ENCODE data around the gene SRL. TPM values are rescaled to one million over a fixed set of nuclear protein-coding genes. Genes with fewer than 3 reads are reported as not detected.
A peak's percentile ranks its signal among the peaks of the same experiment; 100 is the strongest.

The SRL gene
- total and polyA plus RNA-seq, 11 donors: 218 to 760 (median 491) TPM

- H3K4me3 ChIP-seq: peak overlapping the region in 1 of 12 donors; percentile 36
- H3K4me1 ChIP-seq: peaks cover 3 to 97% (median 72%) of the 10 kb centered on the region in 12 donors
- peak overlapping the region; percentile 62 to 97 (median 90) for H3K27ac ChIP-seq
- no peaks in the 10 kb centered on the region for H3K36me3 ChIP-seq
- ATAC-seq: no peak
- no peaks in the 10 kb centered on the region for H3K9me3 ChIP-seq
- H3K27me3 ChIP-seq: no peaks in the 10 kb centered on the region
- 49 to 62% (median 58%) methylated on average over 5 of the region's 5 CpGs for WGBS, 4 donors
- TF ChIP-seq POLR2A (IDR thresholded peaks at IDR 0.05) (no peak), CTCF (IDR thresholded peaks at IDR 0.05) (no peak)
- no peak for DNase-seq
- intact Hi-C loops (cut with DNase I): no loop called here
Measured at GRCh38 chr16:4216596-4216995, 25.3 kb downstream of the SRL start.

GRCh38 chr16:4215106-4215505 lies 26.8 kb downstream of the SRL start:
- 50 to 73% (median 70%) methylated on average over 1 to 2 of the region's 2 CpGs for WGBS, 4 donors
- TF ChIP-seq POLR2A (IDR thresholded peaks at IDR 0.05) (no peak), CTCF (IDR thresholded peaks at IDR 0.05) (no peak)
- intact Hi-C loops (cut with DNase I): loop anchor here in 1 of 10 donors (2.0 kb wide), 1 partner anchor 18 kb away; no protein-coding TSS in a partner anchor
- DNase-seq (peak in 1 of 5 donors; percentile 66), ATAC-seq (peak in 1 of 4 donors; percentile 11)
- no peaks in the 10 kb centered on the region for H3K9me3 ChIP-seq
- H3K27ac ChIP-seq: peak overlapping the region; percentile 55 to 97 (median 92)
- no peaks in the 10 kb centered on the region for H3K27me3 ChIP-seq
- H3K36me3 ChIP-seq: peaks cover 0 to 8% (median 0%) of the 10 kb centered on the region in 9 donors
- peaks cover 3 to 92% (median 66%) of the 10 kb centered on the region in 12 donors for H3K4me1 ChIP-seq
- no peak overlapping the region for H3K4me3 ChIP-seq

- Histone ChIP-seq H3K4me1 (peaks cover 3 to 93% (median 63%) of the 10 kb centered on the region in 12 donors), H3K27ac (peak overlapping the region; percentile 55 to 97 (median 92)), H3K36me3 (peaks cover 0 to 8% (median 0%) of the 10 kb centered on the region in 9 donors), H3K27me3 (no peaks in the 10 kb centered on the region), H3K4me3 (no peak overlapping the region), H3K9me3 (no peaks in the 10 kb centered on the region)
- 51 to 67% (median 58%) methylated on average over 7 of the region's 7 CpGs for WGBS, 4 donors
- TF ChIP-seq POLR2A (IDR thresholded peaks at IDR 0.05) (peak in 1 of 2 donors; percentile 43), CTCF (IDR thresholded peaks at IDR 0.05) (no peak)
- peak in 1 of 5 donors; percentile 62 for DNase-seq
- intact Hi-C loops (cut with DNase I): loop anchor here in 2 of 10 donors (2.0 to 5.0 kb wide), 2 partner anchors 19 to 38 kb away; no protein-coding TSS in a partner anchor
- peak in 3 of 4 donors; percentile 14 to 32 (median 23) for ATAC-seq
Measured at GRCh38 chr16:4214215-4214621, 27.7 kb downstream of the SRL start.

GRCh38 chr16:4213737-4214136 lies 28.1 kb downstream of the SRL start:
- H3K36me3 ChIP-seq: peaks cover 0 to 8% (median 0%) of the 10 kb centered on the region in 9 donors
- 45 to 53% (median 50%) methylated on average over 6 of the region's 6 CpGs for WGBS, 4 donors
- no peaks in the 10 kb centered on the region for H3K27me3 ChIP-seq
- DNase-seq: no peak
- H3K4me1 ChIP-seq: peaks cover 3 to 93% (median 59%) of the 10 kb centered on the region in 12 donors
- no peak for ATAC-seq
- no peak overlapping the region for H3K4me3 ChIP-seq
- intact Hi-C loops (cut with DNase I): loop anchor here in 2 of 10 donors (2.0 to 5.0 kb wide), 2 partner anchors 19 to 39 kb away; no protein-coding TSS in a partner anchor
- no peak for TF ChIP-seq POLR2A (IDR thresholded peaks at IDR 0.05)
- no peak for TF ChIP-seq CTCF (IDR thresholded peaks at IDR 0.05)
- peak overlapping the region; percentile 55 to 97 (median 92) for H3K27ac ChIP-seq
- H3K9me3 ChIP-seq: no peaks in the 10 kb centered on the region

Measured in heart left ventricle (tissue), 16 donors.